Parathyroid adenoma (tissue), 2 donors: ENCODE results near the gene PAQR5.

Source experiments
- H2AFZ ChIP-seq: fragments of 300-600 bp; sonication (generic); one replicate; pipeline ENCODE4 v1.7.0; 2017; ENCODE audit warnings: antibody characterized with exemption, mild to moderate bottlenecking
- H3K27ac ChIP-seq: fragments of 300-600 bp; sonication (generic); one replicate; pipeline ENCODE4 v1.7.0; 2017
- H3K27me3 ChIP-seq: fragments of 300-600 bp; sonication (generic); one replicate; pipeline ENCODE4 v1.7.0; 2017; ENCODE audit warnings: low read length; ENCODE audit not compliant: control insufficient read depth, insufficient read depth
- H3K36me3 ChIP-seq: fragments of 300-600 bp; sonication (generic); one replicate; pipeline ENCODE4 v1.7.0; 2017; ENCODE audit warnings: low read length; ENCODE audit not compliant: control insufficient read depth, insufficient read depth
- H3K4me1 ChIP-seq: fragments of 300-600 bp; sonication (generic); one replicate; pipeline ENCODE4 v1.7.0; 2017; ENCODE audit warnings: control low read depth
- H3K4me2 ChIP-seq: fragments of 300-600 bp; sonication (generic); one replicate; pipeline ENCODE4 v1.7.0; 2017; ENCODE audit warnings: low read length
- H3K4me3 ChIP-seq: fragments of 300-600 bp; sonication (generic); one replicate; pipeline ENCODE4 v1.7.0; 2017; ENCODE audit warnings: low read depth, low read length
- H3K79me2 ChIP-seq: fragments of 300-600 bp; sonication (generic); one replicate; pipeline ENCODE4 v1.7.0; 2017; ENCODE audit warnings: control low read depth
- H3K9ac ChIP-seq: fragments of 300-600 bp; sonication (generic); one replicate; pipeline ENCODE4 v1.7.0; 2017; ENCODE audit warnings: mild to moderate bottlenecking
- H3K9me3 ChIP-seq: fragments of 300-600 bp; sonication (generic); one replicate; pipeline ENCODE4 v1.7.0; 2017; ENCODE audit warnings: low read length; ENCODE audit not compliant: control insufficient read depth
- TF ChIP-seq, protein P1 (sequence below): fragments of 300-600 bp; sonication (generic); IDR thresholded peaks from one replicate; pipeline ENCODE4 v1.7.0; 2017; ENCODE audit warnings: antibody characterized with exemption, mild to moderate bottlenecking
- donor health status: primary hyperparathyroidism.

PAQR5 gene

DNA sequence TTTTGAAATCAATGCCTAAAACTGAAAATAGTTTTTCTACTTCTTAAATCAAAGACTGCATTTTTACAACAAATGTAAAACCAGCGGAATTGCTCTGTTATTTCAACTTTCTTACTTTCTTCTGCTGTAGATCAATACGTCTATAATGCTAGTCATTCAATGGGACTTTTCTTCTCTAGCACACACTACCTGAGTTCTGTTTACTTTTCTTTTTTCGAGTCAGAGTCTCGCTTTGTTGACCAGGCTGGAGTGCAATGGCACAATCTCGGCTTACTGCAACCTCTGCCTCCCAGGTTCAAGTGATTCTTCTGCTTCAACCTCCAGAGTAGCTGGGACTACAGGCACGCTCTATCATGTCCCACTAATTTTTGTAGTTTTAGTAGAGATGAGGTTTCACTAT, 74.7 kb downstream of the PAQR5 start:
- no peaks in the 10 kb centered on the region for H3K36me3 ChIP-seq
- H2AFZ ChIP-seq: no peak overlapping the region
- H3K4me1 ChIP-seq: peaks cover 12% of the 10 kb centered on the region
- no peak overlapping the region for H3K9ac ChIP-seq
- peaks cover 5% of the 10 kb centered on the region for H3K79me2 ChIP-seq
- no peaks in the 10 kb centered on the region for H3K9me3 ChIP-seq
- no peak overlapping the region for H3K4me3 ChIP-seq
- H3K27ac ChIP-seq: no peak overlapping the region
- no peaks in the 10 kb centered on the region for H3K27me3 ChIP-seq
- H3K4me2 ChIP-seq: no peak overlapping the region
- TF ChIP-seq, protein P1, sequence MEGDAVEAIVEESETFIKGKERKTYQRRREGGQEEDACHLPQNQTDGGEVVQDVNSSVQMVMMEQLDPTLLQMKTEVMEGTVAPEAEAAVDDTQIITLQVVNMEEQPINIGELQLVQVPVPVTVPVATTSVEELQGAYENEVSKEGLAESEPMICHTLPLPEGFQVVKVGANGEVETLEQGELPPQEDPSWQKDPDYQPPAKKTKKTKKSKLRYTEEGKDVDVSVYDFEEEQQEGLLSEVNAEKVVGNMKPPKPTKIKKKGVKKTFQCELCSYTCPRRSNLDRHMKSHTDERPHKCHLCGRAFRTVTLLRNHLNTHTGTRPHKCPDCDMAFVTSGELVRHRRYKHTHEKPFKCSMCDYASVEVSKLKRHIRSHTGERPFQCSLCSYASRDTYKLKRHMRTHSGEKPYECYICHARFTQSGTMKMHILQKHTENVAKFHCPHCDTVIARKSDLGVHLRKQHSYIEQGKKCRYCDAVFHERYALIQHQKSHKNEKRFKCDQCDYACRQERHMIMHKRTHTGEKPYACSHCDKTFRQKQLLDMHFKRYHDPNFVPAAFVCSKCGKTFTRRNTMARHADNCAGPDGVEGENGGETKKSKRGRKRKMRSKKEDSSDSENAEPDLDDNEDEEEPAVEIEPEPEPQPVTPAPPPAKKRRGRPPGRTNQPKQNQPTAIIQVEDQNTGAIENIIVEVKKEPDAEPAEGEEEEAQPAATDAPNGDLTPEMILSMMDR: no peak

DNA sequence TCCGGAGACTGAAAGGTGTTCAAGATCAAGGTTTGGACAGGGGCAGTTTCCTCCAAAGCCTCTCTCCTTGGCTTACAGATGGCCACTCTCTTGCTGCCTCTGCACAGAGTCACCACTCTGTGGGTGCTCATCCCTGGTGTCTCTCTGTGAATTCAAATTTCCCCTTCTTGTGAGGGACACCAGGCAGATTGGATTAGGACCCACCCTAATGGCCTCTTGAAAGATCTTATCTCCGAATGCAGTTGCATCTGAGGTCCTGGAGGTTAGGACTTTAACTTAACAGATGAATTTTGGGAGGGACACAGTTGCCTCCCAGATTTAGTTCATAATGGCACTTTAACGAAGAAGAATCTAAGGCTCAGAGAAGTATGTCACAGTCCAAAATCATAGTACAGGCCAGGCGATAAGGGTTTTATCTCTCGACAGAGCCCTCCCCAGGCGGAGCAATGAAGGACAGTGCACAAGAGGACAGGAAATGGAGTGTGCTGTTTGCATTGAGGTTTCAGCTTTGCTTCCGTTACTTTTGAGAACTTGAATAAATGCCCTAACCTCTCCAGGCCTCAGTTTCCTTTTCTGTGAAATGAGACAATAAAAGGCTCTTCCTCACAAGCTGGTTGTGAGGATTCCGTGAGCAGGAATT, 76.6 kb downstream of the PAQR5 start:
- Histone ChIP-seq H3K79me2 (peaks cover 5% of the 10 kb centered on the region), H3K27ac (no peak overlapping the region), H3K4me3 (no peak overlapping the region), H3K36me3 (no peaks in the 10 kb centered on the region), H3K9ac (no peak overlapping the region), H3K4me1 (peaks cover 12% of the 10 kb centered on the region), H3K4me2 (no peak overlapping the region), H2AFZ (no peak overlapping the region), H3K27me3 (no peaks in the 10 kb centered on the region), H3K9me3 (no peaks in the 10 kb centered on the region)
- TF ChIP-seq, protein P1: no peak

DNA sequence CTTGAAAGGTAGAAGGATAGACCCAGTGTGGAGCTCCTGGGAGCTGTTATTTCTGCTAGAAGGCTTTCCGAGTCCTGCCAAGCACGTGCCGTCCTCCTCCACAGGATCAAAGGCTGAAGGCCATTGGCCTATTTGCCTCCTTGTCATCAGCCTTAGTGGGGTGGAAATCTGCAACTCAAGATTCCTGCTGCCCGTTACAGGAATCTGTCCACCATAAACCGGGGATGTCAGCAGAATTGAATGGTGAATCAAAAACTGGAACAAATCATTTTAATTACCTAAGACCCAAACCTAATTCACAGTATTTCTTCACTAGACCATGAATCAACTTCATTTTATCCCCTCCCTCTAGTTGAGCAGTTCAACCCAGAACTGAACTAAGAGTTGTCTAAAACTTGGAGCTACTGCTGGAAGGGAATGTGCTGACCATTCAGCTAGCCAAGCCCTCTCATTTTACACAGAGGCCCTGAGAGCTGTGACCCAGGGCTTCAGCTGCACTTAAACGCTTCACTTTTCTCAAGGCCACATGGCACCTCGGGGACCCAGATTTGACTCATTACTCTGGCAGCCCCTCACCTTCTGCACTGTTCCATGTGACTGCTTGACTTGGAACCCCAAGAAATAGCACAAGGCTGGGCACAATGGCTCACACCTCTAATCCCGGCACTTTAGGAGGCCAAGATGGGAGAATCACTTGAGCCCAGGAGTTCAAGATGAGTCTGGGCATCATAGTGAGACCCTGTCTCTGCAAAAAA, 78.7 kb downstream of the PAQR5 start:
- H3K79me2 ChIP-seq: peaks cover 5% of the 10 kb centered on the region
- TF ChIP-seq, protein P1: no peak
- H3K9me3 ChIP-seq: no peaks in the 10 kb centered on the region
- no peak overlapping the region for H3K9ac ChIP-seq
- H3K27ac ChIP-seq: no peak overlapping the region
- no peaks in the 10 kb centered on the region for H3K36me3 ChIP-seq
- H3K4me1 ChIP-seq: peaks cover 12% of the 10 kb centered on the region
- no peak overlapping the region for H3K4me2 ChIP-seq
- H3K4me3 ChIP-seq: no peak overlapping the region
- no peak overlapping the region for H2AFZ ChIP-seq
- H3K27me3 ChIP-seq: no peaks in the 10 kb centered on the region

DNA sequence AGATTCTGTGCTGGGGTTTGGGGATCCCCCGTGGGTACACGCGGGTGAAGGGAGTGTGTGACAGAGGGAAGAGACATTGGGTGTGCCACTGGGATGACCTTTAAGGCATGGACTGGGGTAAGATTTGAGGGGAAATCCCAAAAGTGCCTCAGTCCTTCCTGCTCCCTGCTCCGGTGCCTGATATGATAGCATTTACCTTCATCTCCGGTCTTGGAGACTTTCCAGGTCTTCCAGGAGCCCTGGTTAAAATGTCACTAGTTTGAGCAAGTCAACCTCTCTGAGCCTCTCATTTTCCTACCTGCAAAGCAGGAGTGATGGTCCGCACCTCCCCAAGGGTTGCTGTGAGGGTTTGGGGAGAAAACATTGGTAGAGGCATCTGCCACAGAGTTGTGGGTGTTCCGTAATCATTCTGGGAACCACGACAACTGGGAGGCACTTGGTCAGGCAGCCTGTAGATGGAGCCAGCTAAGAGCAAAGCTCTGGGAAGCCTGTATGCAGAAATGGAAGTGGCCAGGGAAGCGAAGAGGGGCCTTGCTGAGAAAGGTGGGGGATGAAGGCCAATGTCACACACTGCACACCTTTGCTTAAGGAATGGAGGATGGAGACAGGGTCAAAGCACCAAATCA, 81.5 kb downstream of the PAQR5 start:
- no peaks in the 10 kb centered on the region for H3K36me3 ChIP-seq
- TF ChIP-seq, protein P1: no peak

More for the DNA sequence above, 81.5 kb downstream of the PAQR5 start:
- Histone ChIP-seq H3K9ac (no peak overlapping the region), H3K9me3 (no peaks in the 10 kb centered on the region), H3K27me3 (no peaks in the 10 kb centered on the region), H3K4me1 (peaks cover 10% of the 10 kb centered on the region), H3K79me2 (no peaks in the 10 kb centered on the region), H3K4me3 (no peak overlapping the region), H3K4me2 (no peak overlapping the region), H2AFZ (no peak overlapping the region), H3K27ac (no peak overlapping the region)
